HG03460 (cell line): ENCODE measurements around the gene PLEKHG2.

Source experiments
- ATAC-seq: cut with Tn5 transposase; IDR thresholded peaks from one replicate; pipeline ENCODE4 v1.9.1; 2021; ENCODE audit not compliant: unreplicated experiment

The PLEKHG2 gene

DNA sequence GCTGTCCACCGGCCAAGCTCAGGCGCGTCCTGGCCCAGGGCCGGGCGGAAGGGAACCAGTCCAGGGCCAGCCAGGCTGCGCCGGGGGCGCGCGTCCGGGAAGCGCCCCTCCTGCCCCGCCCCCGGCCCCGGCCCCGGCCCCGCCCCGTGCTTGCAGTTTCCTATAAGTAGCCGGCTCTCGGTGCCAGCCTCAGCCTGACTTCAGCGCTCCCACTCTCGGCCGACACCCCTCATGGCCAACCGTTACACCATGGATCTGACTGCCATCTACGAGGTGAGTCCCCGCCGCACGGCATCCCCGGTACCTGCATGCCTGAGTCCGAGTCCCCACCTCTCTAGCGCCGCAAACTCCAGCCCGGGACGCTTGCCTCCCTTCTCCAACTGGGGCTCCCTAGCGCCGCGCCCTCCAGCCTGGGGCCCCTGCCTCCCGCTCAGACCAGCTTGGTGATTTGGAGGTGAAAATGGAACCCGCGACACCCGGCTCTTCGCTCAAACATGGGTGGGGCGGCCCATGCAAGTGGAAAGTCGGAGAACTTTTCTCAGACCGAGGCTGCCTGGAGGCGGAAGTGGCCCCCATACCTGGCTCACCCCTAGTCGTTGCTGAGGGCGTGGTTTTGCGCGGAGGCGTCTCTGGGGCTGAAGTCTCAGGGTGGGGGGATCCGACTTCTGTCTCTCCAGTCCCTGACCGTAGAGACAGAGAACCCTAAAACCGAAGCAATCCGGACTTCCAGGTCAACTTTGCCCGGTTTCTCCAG is 5.6 kb upstream of the PLEKHG2 start, which contains the start of gene ZFP36:
TSS of gene ZFP36 (plus strand) at position 192 of the 754 bp plus-strand sequence. CDS start at position 250, 58 bp downstream.
- ATAC-seq = no peak

GRCh38 chr19:39407410-39407659 is 5.1 kb upstream of the PLEKHG2 start:
- ATAC-seq = no peak

DNA sequence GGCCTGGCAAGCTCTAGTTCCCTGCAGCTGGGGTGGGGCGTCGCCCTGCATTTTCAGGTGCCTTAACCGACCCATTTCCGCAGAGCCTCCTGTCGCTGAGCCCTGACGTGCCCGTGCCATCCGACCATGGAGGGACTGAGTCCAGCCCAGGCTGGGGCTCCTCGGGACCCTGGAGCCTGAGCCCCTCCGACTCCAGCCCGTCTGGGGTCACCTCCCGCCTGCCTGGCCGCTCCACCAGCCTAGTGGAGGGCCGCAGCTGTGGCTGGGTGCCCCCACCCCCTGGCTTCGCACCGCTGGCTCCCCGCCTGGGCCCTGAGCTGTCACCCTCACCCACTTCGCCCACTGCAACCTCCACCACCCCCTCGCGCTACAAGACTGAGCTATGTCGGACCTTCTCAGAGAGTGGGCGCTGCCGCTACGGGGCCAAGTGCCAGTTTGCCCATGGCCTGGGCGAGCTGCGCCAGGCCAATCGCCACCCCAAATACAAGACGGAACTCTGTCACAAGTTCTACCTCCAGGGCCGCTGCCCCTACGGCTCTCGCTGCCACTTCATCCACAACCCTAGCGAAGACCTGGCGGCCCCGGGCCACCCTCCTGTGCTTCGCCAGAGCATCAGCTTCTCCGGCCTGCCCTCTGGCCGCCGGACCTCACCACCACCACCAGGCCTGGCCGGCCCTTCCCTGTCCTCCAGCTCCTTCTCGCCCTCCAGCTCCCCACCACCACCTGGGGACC is 4.6 kb upstream of the PLEKHG2 start:
- ATAC-seq = no peak

- no peak for ATAC-seq
Observed at GRCh38 chr19:39408392-39409207, 3.9 kb upstream of the PLEKHG2 start.

DNA sequence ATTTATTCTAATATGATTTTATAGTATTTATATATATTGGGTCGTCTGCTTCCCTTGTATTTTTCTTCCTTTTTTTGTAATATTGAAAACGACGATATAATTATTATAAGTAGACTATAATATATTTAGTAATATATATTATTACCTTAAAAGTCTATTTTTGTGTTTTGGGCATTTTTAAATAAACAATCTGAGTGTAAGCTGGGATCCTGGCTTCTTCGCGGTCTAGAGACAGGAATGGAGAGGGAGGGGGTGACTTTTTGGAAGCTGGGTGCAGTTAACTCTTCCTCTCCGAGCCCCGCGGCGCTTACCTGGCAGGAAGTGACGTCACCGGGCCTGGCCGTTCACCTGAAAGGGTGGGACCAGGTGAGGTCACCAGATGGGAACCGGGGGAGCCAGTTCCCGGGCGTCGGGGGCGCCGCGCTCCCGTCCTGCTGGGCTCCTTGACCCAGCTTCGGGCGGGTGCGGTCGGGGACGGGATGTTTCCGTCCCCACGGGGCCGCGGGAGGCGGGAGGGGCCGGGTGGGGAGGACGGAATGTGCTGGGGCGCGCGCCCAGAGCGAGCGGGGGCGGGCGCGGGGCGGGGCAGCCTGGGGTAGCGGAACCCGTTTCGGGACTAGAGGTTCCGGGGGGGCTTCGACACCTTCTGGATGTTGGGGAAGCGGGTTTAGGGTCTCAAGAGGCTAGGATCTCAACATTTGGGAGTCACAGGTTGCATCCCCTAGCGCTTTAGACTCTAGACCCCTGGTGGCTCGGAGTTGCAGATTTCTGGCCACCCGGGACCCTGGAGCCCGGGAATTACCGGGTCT is 3.1 kb upstream of the PLEKHG2 start:
- ATAC-seq = no peak

- no peak for ATAC-seq
Observed at GRCh38 chr19:39410017-39410830, 2.2 kb upstream of the PLEKHG2 start.

- no peak for ATAC-seq
Observed at GRCh38 chr19:39410831-39411080, 1.7 kb upstream of the PLEKHG2 start.

GRCh38 chr19:39411081-39411831 is 1.2 kb upstream of the PLEKHG2 start:
- ATAC-seq = no peak

- ATAC-seq = peak; percentile 20
Observed at GRCh38 chr19:39411832-39412099, 703 bp upstream of the PLEKHG2 start.

GRCh38 chr19:39412867-39413271 is 400 bp downstream of the PLEKHG2 start:
- ATAC-seq = no peak

- ATAC-seq = no peak
Observed at GRCh38 chr19:39413272-39413910, 922 bp downstream of the PLEKHG2 start.

DNA sequence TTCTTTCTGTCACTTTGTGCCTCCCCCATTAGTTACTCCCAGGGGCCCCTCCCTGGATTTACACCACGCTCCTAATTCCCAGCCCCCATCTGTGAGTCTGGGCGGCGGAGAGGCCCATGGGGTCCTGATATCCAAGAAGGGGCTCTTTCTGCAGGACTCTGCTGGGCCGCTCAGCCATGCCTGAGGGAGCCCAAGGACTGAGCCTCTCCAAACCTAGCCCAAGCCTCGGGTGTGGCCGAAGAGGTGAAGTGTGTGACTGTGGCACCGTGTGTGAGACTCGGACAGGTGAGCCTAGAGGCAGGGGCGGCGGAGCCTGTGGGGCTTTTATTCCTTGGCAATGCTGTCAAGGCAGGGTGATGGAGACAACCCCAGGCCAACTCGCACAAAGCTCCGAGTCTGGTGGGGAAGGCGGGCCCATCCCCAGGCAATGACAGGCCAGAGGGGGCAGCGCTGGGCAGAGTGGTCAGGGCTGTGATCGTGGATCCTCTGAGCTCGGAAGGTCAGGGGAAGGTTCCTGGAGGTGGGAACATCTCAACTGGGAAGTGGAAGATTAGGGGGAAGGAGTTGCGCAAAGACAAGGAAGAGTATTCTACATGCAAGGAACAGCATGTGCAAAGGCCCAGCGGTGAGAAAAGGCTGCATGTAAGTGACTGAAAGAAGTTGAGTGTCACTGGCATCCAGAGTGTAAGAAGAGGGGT is 1.6 kb downstream of the PLEKHG2 start:
- ATAC-seq = no peak

GRCh38 chr19:39415111-39416046 is 2.9 kb downstream of the PLEKHG2 start:
- no peak for ATAC-seq

GRCh38 chr19:39416152-39417120 is 4.0 kb downstream of the PLEKHG2 start:
- ATAC-seq = no peak

DNA sequence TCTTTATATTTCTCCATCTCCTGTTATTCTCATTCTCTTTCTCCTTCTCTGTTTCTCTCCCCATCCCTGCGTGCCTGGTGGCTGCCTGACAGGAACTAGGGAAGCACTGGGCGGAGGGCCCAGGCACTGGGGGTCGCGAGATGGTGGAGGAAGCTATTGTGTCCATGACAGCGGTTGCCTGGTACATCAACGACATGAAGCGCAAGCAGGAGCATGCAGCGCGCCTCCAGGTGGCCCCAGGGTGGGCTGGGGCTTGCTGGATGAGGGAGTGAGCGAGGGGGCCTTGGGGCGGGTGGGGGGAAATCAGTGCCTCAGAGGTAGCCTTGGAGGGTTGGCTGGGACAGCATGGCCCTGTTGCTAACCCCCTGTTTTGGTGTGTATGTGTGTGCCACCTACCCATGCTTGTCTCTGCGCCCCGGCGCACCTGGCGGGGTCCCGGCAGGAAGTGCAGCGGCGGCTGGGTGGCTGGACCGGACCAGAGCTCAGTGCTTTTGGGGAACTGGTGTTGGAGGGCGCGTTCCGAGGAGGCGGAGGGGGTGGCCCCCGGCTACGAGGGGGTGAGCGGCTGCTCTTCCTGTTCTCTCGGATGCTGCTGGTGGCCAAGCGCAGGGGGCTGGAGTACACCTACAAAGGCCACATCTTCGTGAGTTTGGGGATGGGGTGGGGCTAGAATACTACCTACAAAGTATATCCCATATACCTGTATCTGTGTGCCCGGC is 5.2 kb downstream of the PLEKHG2 start:
- no peak for ATAC-seq

GRCh38 chr19:39419003-39419402 is 6.5 kb downstream of the PLEKHG2 start:
- no peak for ATAC-seq
